ENCODE measurements around the gene TRIM38.
A peak's percentile ranks its signal among the peaks of the same experiment; 100 is the strongest.
"Not testable (repeated sequence)": the region's sequence is repeated elsewhere in the genome, so short reads cannot be mapped to it uniquely, and the experiment has no call there.

The TRIM38 gene

GRCh38 chr6:25972902-25973301 lies 10.3 kb downstream of the TRIM38 start:
- DNase-seq: no peak

- no peak for DNase-seq
Measured at GRCh38 chr6:25973923-25974555, 11.4 kb downstream of the TRIM38 start.

DNA sequence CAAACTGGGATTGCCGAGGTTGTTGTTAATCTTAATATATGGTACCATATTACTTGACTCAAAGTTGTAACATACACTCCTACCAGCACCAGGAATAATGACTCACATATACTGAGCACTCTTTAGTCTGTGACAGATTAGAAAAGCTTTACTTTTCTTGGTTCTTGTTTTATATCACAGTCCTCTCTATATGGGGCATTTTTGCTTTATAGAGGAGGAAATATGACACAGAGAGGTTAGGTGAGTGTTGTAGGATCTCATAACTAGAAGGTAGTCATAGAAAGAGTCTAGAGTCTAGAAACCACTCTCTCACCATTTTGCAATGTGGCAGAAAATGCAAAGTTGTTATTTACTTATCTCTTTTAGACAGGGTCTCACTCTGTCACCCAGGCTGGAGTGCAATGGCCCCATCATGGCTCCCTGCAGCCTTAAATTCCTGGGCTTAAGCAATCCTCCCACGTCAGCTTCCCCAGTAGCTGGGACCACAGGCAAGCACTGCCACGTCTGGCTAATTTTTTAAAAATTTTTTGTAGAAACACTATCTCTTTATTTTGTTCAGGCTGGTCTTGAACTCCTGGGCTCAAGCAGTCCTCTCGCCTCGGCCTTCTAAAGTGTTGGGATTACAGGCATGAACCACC lies 13.4 kb downstream of the TRIM38 start:
- DNase-seq: no peak

DNA sequence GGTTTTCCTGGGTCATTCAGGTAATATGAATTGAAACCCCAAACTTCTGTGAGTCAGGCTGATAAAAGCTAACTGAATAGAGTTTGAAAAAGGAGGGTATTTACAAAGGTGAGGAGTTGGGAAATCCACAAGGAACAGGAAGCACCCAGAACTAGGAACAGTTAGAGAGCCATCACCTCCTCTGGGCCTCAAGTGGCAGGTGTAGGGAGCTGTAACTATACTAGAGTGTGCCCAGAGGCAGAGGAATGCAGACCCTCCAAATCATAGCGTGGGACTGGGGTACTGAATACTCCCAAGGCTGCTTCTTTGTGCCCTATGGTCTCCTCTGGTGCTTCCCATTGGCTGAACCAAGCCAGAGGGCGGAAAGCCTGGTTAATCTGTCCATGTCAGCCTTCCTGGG lies 18.3 kb downstream of the TRIM38 start:
- no peak for DNase-seq

GRCh38 chr6:25981568-25982263 lies 19.1 kb downstream of the TRIM38 start:
- no peak for DNase-seq

GRCh38 chr6:25984265-25984664 lies 21.7 kb downstream of the TRIM38 start:
- no peak for DNase-seq

GRCh38 chr6:25987845-25988244 lies 25.2 kb downstream of the TRIM38 start:
- DNase-seq: no peak

GRCh38 chr6:25990172-25990873 lies 27.7 kb downstream of the TRIM38 start:
- DNase-seq: no peak

DNA sequence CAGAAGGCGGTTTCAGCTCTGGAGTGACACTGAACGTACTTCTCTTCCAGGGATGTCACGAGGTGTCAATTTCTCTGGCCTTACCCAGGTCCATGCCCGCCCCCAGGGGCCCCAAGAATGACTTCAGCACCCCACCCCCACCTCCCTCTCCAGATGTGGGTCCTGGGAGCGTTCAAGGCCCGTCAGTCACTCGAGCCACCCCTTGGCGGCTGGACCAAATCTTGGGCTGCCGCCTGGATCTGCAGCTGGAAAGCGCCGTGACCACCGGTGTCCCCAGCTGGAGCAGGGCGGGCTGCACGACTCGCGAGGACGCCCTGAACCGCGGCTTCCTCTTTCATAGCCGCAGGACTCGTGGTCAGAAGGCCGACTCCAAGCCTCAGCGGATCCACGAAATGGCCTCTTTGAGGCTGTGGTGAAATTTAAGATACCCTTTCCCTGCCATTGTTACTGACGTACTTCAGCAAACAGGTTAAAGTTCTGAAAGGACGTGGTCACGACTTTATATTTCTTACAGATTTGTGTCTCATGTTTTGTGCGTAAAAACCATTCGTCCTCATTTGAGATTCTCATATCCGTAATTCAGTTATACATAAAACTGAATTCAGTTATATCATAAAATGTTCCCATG lies 29.3 kb downstream of the TRIM38 start:
- peak; percentile 45 to 66 for DNase-seq

DNA sequence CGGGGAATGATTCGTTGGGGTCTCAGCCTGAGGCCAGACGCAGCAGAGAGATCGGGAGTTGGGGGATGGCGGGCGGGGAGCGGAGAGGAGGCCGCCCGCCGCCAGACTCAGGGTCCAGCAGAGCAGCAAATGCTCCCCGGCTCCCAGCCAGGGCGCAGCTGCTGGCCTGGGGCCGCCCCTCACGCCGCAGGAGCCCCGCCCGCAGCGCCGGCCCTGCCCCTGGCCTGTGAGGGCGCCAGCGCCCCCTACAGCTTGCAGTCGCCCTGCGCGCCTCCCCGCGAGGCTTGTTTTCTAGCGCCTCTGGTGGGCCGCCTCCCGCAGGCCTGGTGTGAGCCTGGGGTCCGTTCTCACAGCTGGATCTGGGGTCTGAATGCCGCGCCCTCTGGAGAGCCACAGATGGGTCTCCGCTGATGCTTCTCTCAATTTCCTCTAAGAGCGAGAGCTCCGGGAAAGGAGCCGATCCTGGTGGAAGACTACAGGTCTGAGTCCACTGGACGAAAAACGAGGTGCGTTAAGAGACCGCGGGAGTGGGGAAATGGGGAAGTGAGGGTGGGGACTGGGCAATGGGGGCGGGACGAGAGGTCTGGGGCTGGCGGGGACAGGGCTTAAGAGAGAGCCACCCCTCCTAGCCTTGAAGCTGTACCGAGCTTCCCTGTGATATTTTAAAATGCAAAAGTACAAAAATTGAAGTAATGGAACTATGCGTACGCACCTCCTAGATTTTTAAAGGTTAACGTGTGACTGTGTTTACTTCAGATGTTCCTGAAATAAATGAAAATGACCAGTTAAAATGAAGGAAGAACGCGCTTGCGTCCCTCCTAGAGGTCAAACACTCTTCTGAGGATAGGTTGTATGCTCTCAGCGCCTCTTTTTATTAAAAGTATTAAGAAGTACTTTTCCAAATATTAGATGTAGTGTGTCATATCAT lies 30.1 kb downstream of the TRIM38 start:
- DNase-seq: peak; percentile 73 to 92

GRCh38 chr6:25993341-25993684 lies 30.7 kb downstream of the TRIM38 start:
- DNase-seq: not testable (repeated sequence)

DNA sequence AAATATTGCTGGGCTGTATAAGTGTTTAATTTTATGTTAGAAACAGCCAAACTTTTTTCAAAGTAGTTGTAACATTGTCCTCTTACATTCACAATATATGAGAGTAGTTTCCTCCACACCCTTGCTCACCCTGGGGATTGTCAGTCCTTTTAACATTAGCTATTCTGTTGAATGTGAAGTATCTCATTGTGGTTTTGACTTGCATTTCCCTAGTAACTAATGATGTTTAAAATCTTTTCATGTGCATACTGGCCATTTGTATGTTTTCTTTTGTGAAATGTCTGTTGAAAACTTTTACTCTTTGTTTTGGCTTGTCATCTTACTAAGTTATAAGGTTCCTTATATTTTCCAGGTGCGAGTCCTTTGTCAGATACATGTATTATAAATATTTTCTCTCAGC lies 32.9 kb downstream of the TRIM38 start:
- no peak for DNase-seq

DNA sequence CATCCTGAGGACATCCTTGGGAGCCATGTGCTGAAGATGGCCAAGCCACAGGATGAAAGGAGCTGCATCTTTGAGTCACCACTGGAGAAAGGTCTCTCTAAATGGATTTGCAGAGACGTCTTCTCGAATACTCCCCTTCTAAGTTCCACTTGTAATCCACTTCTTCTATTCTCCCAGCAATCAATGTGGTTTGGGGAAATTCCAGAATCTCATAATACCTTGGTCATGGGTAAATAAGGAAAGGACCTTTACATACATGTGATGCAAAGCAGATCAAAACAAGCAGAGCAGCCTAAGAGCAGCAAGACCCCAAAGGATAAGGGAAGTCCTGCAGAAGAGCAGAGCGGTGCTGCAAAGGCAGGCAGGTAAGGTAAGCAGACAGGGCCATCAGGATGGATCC lies 35.3 kb downstream of the TRIM38 start:
- no peak for DNase-seq

DNA sequence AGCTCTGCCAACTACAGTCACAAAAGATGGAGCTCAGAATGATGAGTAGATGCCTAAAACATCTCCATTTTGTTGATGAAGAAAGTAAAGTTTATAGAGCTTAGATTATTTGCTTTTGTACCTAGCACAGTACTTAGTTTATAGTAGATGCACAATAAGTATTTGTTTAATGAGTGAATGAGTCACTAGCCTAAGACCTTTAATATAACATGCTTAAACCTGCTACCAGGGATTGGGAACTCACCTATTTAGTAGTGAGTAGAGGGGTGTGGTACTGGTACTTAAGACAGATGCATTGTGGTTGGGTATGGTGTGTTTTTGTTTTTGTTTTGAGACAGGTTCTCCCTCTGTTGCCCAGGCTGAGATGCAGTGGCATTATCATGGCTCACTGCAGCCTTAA lies 35.8 kb downstream of the TRIM38 start:
- DNase-seq: no peak

- DNase-seq: peak; percentile 58 to 83
Measured at GRCh38 chr6:25999225-25999624, 36.6 kb downstream of the TRIM38 start.

GRCh38 chr6:26000366-26001144 lies 38.0 kb downstream of the TRIM38 start:
- DNase-seq: no peak

DNA sequence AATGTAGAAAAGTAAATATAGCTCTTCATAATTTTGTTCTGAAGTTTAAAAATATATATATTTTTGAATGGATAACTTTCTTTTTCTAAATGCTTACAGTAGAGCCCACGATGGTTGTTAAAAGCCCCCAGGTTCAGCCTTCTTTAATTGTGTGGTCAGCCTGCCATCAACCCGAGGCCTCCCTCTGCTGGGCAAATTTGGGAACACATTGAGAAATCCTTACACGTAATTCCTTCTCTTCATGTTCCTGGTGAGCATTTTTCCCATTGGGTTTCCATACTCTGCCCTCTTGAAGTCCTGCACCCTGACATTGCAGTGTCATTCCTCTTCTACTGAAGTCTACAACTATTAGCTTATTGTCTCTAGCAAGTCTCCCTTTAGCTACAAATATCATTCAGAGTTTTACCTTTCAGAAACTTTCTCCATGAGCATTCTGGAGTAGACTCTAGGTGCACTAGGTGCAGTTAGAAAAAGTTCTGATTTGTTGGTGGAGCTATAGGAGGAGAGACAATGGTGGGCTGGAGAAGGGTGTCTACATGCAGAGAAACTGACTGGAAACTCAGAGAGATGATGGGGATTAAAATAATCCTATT lies 40.6 kb downstream of the TRIM38 start:
- DNase-seq: peak; percentile 53 to 62

DNA sequence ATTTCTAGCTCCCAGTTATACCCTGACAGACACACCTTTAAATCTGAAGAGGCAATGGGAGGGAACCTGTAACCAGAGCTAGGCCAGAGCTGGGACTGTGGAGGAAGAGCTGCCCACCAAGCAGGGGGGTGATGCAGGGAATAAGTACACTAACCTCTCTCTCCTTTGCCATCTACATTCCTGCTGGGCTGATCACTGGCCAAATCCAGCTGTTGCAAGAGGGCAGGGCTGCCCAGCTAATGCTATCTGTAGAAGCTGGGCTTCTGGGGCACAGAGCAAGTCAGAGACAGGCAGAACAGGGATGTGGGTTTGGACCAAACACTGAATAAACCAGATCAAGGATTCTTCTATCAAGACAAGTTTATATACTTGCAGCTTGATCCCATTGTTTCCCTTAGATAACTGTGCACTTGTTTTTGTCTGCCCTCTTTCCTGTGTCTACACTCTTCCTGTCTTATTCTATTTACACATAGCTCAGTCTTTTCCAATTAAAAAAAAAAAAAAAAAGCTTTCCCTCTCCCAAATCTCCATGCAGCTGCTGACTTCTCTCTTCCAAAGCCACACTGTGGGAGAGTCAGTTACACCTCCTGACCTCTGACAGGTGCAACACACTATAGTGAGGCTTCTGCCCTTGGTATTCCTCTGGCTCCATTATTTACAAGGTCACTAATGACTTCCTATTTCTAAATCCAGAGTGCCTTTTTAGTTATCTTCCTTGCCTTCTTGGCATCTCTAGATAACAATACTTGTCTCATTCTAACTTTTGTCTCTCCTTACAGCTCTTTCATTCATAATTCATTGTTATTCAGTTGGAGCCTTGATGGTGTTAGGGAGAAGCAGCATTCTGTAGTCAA lies 43.7 kb downstream of the TRIM38 start:
- DNase-seq: no peak

GRCh38 chr6:26006940-26007305 lies 44.3 kb downstream of the TRIM38 start:
- DNase-seq: not testable (repeated sequence)

GRCh38 chr6:26008470-26008869 lies 45.9 kb downstream of the TRIM38 start:
- no peak for DNase-seq

Data from NCI-H524 (cell line).